Liver (tissue), 3 donors: ENCODE results near the gene SPTBN1.

Source experiments
- JUND ChIP-seq, 2 donors: IDR thresholded peaks; 2 replicates each; pipeline ENCODE4 v1.6.1; 2016; ENCODE audit warnings: antibody characterized with exemption in 2 of 2
- ZBTB33 ChIP-seq: IDR thresholded peaks from 2 replicates; pipeline ENCODE4 v1.6.1; 2016; ENCODE audit warnings: antibody characterized with exemption
- TF ChIP-seq, protein P1 (sequence below): fragments of 150-350 bp; IDR thresholded peaks from 2 replicates; pipeline ENCODE4 v1.5.1; 2017; ENCODE audit warnings: improper control_type of control experiment, low read depth, low read length; ENCODE audit not compliant: missing input control
- donor health status: healthy.
- donor health status: healthy.

DNA sequence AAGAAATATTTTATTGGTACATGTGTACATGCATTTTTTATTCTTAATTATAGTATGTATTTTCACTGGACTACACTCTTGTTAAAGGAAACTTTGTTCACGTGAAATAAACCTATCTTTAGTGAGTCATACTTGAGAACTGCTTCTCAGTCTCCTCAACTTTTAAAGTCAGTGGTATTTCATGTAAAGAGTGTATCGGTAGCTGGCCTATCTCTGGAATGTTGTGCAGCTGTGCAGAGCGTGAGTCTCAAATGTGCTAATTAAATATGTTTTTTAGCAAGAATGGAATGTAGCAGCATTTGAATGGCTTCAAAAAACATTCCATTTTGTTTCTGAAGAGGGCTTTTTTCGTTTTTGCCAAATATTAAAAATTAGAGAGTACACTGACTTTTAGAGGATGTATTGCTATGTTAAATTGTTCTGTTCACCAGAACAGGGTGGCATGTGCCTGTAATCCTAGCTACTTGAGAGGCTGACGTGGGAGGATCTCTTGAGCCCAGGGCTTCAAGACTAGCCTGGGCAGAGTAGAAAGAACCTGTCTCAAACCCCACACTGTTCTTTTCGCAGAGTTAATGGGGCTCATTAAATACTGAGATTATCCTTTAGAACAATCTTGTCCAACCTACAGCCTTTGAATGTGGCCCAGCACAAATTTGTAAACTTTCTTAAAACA, 14.3 kb downstream of the SPTBN1 start:
- TF ChIP-seq, protein P1, sequence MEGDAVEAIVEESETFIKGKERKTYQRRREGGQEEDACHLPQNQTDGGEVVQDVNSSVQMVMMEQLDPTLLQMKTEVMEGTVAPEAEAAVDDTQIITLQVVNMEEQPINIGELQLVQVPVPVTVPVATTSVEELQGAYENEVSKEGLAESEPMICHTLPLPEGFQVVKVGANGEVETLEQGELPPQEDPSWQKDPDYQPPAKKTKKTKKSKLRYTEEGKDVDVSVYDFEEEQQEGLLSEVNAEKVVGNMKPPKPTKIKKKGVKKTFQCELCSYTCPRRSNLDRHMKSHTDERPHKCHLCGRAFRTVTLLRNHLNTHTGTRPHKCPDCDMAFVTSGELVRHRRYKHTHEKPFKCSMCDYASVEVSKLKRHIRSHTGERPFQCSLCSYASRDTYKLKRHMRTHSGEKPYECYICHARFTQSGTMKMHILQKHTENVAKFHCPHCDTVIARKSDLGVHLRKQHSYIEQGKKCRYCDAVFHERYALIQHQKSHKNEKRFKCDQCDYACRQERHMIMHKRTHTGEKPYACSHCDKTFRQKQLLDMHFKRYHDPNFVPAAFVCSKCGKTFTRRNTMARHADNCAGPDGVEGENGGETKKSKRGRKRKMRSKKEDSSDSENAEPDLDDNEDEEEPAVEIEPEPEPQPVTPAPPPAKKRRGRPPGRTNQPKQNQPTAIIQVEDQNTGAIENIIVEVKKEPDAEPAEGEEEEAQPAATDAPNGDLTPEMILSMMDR = no peak
- TF ChIP-seq JUND (IDR thresholded peaks at IDR 0.05) (no peak), ZBTB33 (no peak)
